HG02938 (cell line): ENCODE measurements around the gene CABLES1.
"Not testable (repeated sequence)": the region's sequence is repeated elsewhere in the genome, so short reads cannot be mapped to it uniquely, and the experiment has no call there.

ENCODE experiments used
- ATAC-seq: cut with Tn5 transposase; IDR thresholded peaks from one replicate; pipeline ENCODE4 v1.9.1; 2021; ENCODE audit warnings: mild to moderate bottlenecking, moderate library complexity; ENCODE audit not compliant: unreplicated experiment

The CABLES1 gene

GRCh38 chr18:23134780-23135549, at the start of gene CABLES1:
CABLES1 (plus strand) TSS chr18:23135485; CDS start chr18:23135763, 278 bp downstream.
- no peak for ATAC-seq

DNA sequence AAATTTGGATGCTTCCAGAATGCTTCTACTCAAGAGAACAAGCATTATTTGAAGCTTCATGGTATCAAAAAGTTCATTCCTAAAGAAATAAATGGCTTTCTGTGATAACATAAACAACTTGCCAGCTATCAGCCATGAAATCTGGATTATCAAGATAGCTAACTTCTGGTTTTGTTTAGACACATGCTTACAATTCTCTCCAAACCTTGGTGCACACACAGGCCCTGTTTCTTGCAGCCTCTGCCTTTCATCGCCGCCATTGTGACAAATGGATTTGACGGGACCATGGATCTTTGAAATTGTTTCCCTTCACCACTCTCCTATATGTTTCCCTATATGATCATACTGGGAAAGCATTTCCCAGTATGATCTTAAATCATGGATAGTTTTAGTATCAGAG, 47.9 kb upstream of the CABLES1 start:
- ATAC-seq = no peak

GRCh38 chr18:23088310-23088709, 47.0 kb upstream of the CABLES1 start:
- ATAC-seq = no peak

GRCh38 chr18:23091017-23091993, 44.0 kb upstream of the CABLES1 start:
- ATAC-seq = not testable (repeated sequence)

DNA sequence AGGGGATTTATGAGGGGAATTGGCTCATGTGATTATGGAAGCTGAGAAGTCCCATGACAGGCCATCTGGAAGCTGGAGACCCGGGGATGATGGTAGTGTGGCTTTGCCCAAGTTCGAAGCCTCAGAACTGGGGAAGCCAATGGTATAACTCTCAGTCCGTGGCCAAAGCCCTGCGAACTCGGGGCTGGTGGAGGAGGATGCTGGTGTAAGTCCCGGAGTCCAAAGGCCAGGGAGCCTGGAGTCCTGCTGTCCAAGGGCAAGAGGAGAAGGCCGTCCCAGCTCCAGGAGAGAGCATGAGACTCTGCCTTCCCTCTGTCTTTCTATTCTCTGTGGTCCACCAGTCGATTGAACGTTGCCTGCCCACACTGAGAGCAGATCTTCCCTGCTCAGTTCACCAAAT, 43.2 kb upstream of the CABLES1 start:
- ATAC-seq = no peak

- not testable (repeated sequence) for ATAC-seq
These were observed 42.2 kb upstream of the CABLES1 start for GRCh38 chr18:23093130-23093529.

DNA sequence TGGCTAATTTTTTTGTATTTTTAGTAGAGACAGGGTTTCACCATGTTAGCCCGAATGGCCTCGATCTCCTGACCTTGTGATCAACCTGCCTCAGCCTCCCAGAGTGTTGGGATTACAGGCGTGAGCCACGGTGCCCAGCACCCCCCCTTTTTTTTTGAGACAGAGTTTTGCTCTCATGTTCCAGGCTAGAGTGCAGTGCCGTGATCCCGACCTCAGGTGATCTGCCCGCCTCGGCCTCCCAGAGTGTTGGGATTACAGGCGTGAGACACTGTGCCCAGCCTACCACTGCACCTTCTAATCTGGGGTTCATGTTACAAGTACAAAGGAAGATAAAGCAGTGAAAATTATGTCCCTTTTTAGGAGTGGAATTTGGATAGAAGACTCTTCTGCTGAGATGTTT, 41.5 kb upstream of the CABLES1 start:
- no peak for ATAC-seq

DNA sequence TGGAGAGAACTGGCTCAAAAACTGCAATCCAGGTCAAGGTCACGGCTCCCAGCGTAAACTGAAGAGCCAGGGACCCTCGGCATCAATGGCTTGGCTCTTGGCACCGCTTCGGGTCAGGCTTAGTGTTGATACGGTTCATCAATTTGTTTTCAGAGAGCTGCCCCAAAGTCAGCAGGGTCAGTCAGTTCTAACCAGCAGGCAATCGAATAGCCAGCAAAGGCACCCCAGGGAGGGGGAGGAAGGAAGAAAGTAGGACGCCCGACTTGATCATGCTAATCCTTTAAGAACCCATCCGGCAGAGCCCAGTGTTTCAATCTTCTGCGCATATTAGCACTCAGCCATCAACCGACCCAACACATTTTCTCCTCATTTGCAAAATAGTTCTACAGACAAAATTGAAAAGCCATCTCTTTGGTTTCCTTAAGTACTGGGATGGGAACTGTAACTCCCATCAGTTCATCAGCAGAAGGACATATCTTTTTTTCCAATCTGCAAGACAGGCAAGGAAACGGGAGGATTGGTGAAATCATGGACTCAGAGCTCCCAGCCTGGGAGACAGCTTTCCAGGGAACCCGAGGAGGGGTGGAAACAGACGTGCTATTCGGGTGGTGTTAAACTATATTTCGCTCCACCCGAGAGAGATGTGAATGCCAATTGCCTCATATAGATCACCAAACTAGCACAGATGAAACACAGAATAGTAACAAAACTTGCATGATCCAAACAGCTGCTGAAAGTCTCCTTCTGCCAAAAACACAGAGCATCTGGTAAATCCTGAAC, 40.7 kb upstream of the CABLES1 start:
- no peak for ATAC-seq

GRCh38 chr18:23095463-23095862, 39.8 kb upstream of the CABLES1 start:
- no peak for ATAC-seq

DNA sequence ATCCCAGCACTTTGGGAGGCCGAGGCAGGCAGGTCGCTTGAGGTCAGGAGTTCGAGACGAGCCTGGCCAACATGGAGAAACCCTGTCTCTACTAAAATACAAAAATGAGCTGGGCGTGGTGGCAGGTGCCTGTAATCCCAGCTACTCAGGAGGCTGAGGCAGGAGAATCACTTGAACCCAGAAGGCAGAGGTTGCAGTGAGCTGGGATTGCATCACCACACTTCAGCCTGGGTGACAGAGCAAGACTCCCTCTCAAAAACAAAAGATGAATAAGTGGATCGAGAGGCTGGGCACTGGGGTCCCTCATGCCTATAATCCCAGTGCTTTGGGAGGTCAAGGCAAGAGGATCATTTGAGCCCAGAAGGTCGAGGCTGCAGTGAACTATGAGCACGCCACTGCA, 38.3 kb upstream of the CABLES1 start:
- not testable (repeated sequence) for ATAC-seq

DNA sequence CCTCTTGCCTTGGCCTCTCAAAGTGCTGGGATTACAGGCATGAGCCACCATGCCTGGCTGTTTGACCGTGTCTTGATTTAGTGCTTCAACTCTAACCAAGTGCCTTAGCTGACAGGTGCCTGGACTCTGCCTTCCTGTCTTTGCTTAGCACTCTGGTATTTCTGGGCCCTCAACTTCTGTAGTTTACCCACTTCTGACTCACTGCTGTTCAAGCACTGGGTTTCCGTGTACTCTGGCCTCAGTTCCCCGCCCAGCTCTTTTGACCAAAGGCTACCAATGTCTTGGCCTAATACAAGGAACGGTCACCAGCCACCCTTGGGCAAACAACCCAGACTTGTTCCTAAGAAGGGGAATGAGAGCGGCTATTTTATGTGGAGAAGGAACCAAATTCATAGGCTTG, 35.7 kb upstream of the CABLES1 start:
- ATAC-seq = no peak

GRCh38 chr18:23101861-23102432, 33.3 kb upstream of the CABLES1 start:
- no peak for ATAC-seq

DNA sequence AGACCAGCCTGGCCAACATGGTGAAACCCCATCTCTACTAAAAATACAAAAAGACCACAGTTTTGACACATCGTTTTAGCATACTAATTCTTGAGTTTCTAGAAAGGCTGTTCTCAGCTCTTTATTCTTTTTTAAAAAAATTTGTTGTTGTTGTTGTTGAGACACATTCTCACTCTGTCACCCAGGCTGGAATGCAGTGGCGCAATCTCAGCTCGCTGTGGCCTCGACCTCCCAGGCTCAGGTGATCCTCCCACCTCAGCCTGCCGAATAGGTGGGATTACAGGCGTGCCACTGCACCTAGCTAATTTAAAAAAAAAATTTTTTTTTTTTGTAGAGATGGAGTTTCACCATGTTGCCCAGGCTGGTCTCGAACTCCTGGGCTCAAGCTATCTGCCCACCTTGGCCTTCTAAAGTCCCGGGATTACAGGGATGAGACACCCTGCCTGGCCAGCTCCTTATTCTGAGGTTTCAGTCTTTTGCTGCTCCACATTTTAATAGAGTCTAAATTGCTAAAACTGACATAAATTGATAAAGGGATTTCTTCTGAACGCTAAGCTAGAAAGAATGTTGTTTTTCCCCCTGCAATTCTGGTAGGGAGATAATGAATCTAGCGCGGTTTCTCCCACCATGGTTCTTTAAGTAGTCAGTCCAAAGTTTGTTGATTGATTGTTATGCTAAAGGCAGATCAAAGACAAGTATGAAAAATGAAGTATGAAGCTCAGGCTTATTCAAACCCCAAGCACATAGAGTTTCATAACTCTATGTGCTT, 32.6 kb upstream of the CABLES1 start:
- ATAC-seq = no peak

- no peak for ATAC-seq
These were observed 31.8 kb upstream of the CABLES1 start for GRCh38 chr18:23103449-23103848.

DNA sequence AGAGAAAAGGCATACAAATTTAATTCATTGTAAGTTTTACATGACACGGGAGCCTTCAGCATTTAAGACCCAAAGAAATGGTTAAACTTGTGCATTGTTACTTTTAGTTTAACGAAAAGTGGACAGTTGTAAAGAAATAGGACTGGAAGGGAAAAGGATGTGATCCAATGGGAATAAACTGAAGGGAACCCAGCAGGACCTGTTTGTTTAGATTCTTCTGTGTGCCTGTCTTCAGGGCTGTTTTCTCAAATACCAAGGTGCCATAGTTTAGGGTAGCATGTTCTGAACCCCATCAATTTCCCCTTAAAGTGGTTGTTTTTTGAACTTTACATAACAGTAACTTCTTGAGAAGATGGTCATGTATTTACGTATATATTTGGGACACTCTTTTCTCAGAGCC, 30.3 kb upstream of the CABLES1 start:
- ATAC-seq = no peak

DNA sequence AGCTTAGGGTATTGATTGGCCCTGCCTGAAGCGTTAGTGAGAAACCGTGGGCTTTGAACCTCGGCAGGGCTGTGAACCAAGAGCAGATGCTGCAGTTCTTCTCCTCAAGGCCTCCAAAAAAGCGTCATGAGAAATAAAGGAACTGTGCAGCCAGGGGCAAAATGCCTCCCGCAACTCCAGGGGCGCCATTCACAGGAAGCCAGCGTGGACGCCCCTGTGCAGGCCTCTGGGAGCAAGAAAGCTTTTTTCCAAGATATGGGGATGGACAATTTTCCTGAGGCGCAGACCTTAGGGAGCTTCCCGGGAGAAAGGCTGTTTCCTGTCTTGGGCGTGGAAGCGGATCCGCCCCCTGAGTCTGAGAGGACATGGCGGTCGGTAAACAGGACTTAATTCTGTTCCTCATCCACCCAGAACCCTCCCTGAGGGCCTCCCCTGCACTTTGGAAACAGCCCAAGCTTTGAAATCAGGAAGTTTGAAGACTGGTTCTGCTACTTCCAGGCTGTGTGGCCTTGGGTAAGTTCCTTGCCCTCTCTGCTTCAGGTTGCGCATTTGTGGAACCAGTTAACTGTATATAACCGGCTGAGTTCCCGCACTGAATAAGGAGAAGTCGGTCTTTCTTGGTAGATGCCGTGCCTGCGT, 29.6 kb upstream of the CABLES1 start:
- no peak for ATAC-seq

GRCh38 chr18:23106575-23106974, 28.7 kb upstream of the CABLES1 start:
- ATAC-seq = no peak

DNA sequence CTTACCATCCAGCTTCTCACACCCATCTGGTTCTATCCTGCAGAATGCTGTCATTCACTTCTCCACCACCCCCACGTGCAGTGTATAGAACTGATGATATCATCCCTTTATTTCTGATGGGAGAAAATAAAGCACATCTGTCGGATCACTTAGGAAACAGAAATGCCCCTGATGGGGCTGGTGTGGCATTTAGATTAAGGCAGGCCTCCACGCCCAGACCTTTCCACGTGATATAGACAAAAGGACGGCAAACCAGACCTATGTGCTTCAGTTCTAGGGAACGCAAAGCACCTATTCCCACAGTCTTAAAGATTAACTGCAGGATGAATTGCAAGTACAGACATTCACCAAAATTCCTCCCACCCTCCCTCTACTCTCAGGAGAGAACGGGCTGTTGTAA, 27.6 kb upstream of the CABLES1 start:
- ATAC-seq = no peak

DNA sequence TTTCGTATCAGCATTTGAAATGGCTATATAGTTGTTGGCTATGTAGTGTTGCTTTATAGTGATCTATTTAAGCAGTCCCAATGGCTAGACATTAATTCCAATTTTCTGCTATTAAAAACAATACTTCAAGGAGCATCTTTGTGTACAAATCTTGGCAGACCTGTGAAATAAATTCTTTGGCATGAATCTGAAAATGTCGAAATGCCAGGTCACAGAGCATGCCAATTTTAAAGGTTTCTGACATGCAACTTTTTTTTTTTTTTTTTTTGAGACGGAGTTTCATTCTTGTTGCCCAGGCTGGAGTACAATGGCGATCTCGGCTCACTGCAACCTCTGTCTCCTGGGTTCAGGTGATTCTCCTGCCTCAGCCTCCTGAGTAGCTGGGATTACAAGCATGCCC, 26.8 kb upstream of the CABLES1 start:
- no peak for ATAC-seq
